ENCODE results near the gene NKX2-1.
"Not testable (repeated sequence)": the region's sequence is repeated elsewhere in the genome, so short reads cannot be mapped to it uniquely, and the experiment has no call there.

Gene NKX2-1

GRCh38 chr14:36478782-36479181 is 41.2 kb downstream of the NKX2-1 start:
- ChIA-PET CTCF (no interaction called here), POLR2A (no interaction called here)
- DNase-seq (ENCODE audit: low read depth, low spot score), result no peak
- no peak overlapping the region for H3K4me3 ChIP-seq (ENCODE audit: low read depth, low read length)
- TF ChIP-seq CTCF (IDR thresholded peaks at IDR 0.05; ENCODE audit: insufficient read depth, low read length, missing control alignments), result no peak

- no peak for TF ChIP-seq CTCF (IDR thresholded peaks at IDR 0.05; ENCODE audit: insufficient read depth, low read length, missing control alignments)
- ChIA-PET CTCF (no interaction called here), POLR2A (no interaction called here)
- H3K4me3 ChIP-seq (ENCODE audit: low read depth, low read length), result no peak overlapping the region
- DNase-seq (ENCODE audit: low read depth, low spot score), result no peak
Measured at GRCh38 chr14:36477266-36477665, 42.8 kb downstream of the NKX2-1 start.

GRCh38 chr14:36476061-36476460 is 44.0 kb downstream of the NKX2-1 start:
- DNase-seq (ENCODE audit: low read depth, low spot score); POLR2A ChIA-PET; H3K4me3 ChIP-seq (ENCODE audit: low read depth, low read length); CTCF ChIA-PET: not testable (repeated sequence)

GRCh38 chr14:36474593-36474992 is 45.4 kb downstream of the NKX2-1 start:
- no peak overlapping the region for H3K4me3 ChIP-seq (ENCODE audit: low read depth, low read length)
- no peak for DNase-seq (ENCODE audit: low read depth, low spot score)
- no peak for TF ChIP-seq CTCF (IDR thresholded peaks at IDR 0.05; ENCODE audit: insufficient read depth, low read length, missing control alignments)
- POLR2A ChIA-PET, result no interaction called here
- CTCF ChIA-PET, result no interaction called here

- no peak overlapping the region for H3K4me3 ChIP-seq (ENCODE audit: low read depth, low read length)
- ChIA-PET POLR2A (no interaction called here), CTCF (no interaction called here)
- no peak for DNase-seq (ENCODE audit: low read depth, low spot score)
- TF ChIP-seq CTCF (IDR thresholded peaks at IDR 0.05; ENCODE audit: insufficient read depth, low read length, missing control alignments), result no peak
Measured at GRCh38 chr14:36471431-36471830, 48.6 kb downstream of the NKX2-1 start.

GRCh38 chr14:36467332-36467731 is 52.7 kb downstream of the NKX2-1 start:
- TF ChIP-seq CTCF (IDR thresholded peaks at IDR 0.05; ENCODE audit: insufficient read depth, low read length, missing control alignments), result no peak
- ChIA-PET CTCF (no interaction called here), POLR2A (no interaction called here)
- H3K4me3 ChIP-seq (ENCODE audit: low read depth, low read length), result no peak overlapping the region
- no peak for DNase-seq (ENCODE audit: low read depth, low spot score)
